C4-2B (cell line): Measurements from ENCODE around the gene ADORA2A.

ENCODE experiments used
- CTCF ChIP-seq: fragments of 450-650 bp; conservative IDR thresholded peaks from 2 replicates; pipeline ENCODE4 v1.5.1; 2017; ENCODE audit warnings: mild to moderate bottlenecking
- ZFX ChIP-seq: fragments of 450-650 bp; IDR thresholded peaks from 2 replicates; pipeline ENCODE4 v1.6.1; 2017

GRCh38 chr22:24467340-24467739, 39.9 kb downstream of the ADORA2A start:
- no peak for TF ChIP-seq CTCF
- no peak for TF ChIP-seq ZFX
